GM12892 (cell line): ENCODE data around the gene WDFY1.
A peak's percentile ranks its signal among the peaks of the same experiment; 100 is the strongest.

Experiments used
- DNase-seq: peaks from one replicate; pipeline ENCODE4 v3.0.0; 2011; ENCODE audit not compliant: insufficient read length
- FAIRE-seq: peaks from 2 replicates; lab custom pipeline; 2011; peaks lifted over from hg19 to GRCh38; lab: Jason Lieb, UNC
- POLR2A ChIP-seq: IDR thresholded peaks from 2 replicates; pipeline ENCODE4 v1.6.1; 2011; ENCODE audit warnings: low read depth, low read length, control low read depth
- POLR2AphosphoS5 ChIP-seq: IDR thresholded peaks from 2 replicates; pipeline ENCODE4 v1.6.1; 2011; ENCODE audit warnings: low read depth, low read length, control low read depth
- TAF1 ChIP-seq: IDR thresholded peaks from 2 replicates; pipeline ENCODE4 v1.6.1; 2011; ENCODE audit warnings: low read depth, mild to moderate bottlenecking, control low read depth, low read length, borderline replicate concordance

Gene WDFY1

GRCh38 chr2:223900531-223900930 lies 44.6 kb downstream of the WDFY1 start:
- DNase-seq = no peak
- FAIRE-seq = no peak
- no peak for TF ChIP-seq TAF1
- no peak for TF ChIP-seq POLR2AphosphoS5
- TF ChIP-seq POLR2A = no peak

DNA sequence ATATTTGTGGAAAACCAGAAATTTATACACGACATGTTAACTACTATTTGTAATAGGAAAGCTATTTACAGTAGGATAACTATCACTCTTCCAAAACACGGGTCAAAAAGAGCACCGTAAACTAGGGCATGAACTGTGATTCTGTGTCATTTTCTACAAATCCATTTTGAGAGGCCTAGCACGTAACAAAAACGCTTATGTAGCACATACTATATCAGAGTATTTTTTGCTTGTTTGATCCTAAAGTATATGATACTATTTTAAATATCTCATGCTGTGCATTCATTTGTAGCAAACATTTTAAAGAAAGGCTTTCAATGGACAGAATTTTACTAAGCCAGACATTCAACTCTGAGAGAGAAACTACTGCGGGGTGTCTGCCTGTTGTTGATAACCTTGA lies 45.1 kb downstream of the WDFY1 start:
- no peak for TF ChIP-seq POLR2AphosphoS5
- TF ChIP-seq POLR2A = no peak
- TF ChIP-seq TAF1 = no peak
- DNase-seq (no peak), FAIRE-seq (peak; percentile 21)

DNA sequence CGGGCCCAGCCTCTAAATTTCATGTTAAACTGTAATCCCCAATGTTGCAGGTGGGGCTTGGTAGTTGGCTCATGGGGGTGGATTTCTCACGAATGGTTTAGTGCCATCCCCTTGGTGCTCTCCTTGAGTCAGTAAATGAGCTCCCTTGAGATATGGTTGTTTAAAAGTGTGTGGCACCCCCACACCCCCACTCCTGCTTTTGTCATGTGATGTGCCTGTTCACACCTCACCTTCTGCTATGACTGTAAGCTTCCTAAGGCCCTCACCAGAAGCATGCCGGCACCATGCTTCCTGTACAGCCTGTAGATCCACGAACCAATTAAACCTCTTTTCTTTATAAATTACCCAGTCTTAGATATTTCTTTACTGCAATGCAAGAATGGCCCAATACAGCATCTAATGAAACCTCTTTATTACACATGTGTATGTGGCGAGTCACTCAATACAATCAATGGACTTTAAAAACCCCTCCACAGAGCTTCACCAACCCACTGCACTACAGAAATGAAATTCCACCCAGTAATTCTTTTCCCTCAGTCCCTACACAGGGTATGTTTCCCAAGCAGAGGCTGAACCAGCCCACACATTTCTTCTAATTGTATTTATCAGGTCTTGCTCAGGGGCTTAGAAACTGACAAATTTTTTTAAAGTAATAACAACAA lies 47.3 kb downstream of the WDFY1 start:
- no peak for DNase-seq
- TF ChIP-seq POLR2A = no peak
- TF ChIP-seq POLR2AphosphoS5 = no peak
- no peak for TF ChIP-seq TAF1
- no peak for FAIRE-seq

- 0 out of 2 replicates have a peak, but pooled peaks have one; percentile 20 for TF ChIP-seq POLR2A
- TF ChIP-seq TAF1 = no peak
- TF ChIP-seq POLR2AphosphoS5 = peak; percentile 47; the same call in 1 of the 2 replicates
- FAIRE-seq (peak; percentile 50), DNase-seq (no peak)
These were observed 48.3 kb downstream of the WDFY1 start for GRCh38 chr2:223896833-223897311.

DNA sequence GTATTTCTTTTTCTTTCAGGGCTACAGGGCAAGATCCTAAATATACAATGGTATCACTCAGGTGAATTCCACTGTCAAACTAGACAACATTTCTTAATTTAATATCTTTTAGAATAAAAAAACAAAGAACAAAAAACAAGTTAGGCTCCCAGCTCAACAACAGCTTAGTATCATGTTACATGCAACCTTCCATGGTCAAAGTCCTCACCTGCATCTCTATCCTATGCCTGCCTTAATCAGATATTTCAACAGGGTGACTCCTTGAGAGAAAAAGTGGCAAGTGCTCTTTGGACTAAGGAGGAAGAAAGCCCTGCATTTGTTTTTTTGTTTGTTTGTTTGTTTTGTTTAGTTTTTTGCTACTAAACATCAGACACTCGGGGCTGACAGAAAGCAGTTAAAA lies 50.2 kb downstream of the WDFY1 start:
- no peak for DNase-seq
- FAIRE-seq = no peak
- TF ChIP-seq TAF1 = no peak
- TF ChIP-seq POLR2A = no peak
- TF ChIP-seq POLR2AphosphoS5 = no peak

DNA sequence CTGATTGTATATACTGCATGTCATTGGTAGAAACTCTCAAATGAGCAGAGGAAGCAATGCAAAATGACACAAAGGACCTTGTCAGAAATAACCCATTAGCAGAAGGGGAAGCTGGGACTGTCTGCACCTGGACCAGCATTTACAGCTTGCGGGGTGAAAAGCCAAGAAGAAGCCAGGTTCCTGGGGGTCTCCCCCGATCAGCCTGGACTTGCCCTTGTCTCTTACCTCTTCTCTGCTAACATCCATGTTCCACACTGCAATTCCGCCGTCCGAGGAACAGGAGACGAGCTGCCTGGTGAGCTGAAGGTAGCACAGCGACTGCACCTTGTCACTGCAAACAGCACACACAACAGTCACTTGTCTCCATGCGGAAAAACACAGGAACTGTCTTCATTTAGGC lies 51.1 kb downstream of the WDFY1 start:
- TF ChIP-seq POLR2AphosphoS5 = no peak
- DNase-seq (no peak), FAIRE-seq (no peak)

DNA sequence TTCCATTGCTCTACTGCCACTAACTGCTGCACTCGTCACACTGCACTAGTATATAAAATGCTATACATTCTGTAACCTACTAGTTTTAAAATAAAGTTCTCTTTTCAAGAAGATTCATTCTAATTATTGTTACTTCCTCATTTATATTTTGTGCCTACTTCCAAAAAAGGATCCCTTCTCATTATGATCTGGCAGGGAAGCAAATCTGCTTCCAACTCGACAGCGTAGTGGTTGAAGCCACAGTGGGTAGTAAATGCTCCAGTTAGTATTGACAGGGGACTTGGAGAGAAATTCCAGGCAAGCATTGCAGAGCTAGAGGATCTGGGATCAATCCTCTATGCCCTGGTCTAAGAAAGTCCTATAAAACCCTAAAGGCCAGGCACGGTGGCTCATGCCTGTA lies 54.4 kb downstream of the WDFY1 start:
- no peak for TF ChIP-seq POLR2AphosphoS5
- no peak for TF ChIP-seq POLR2A
- TF ChIP-seq TAF1 = no peak
- no peak for FAIRE-seq

GRCh38 chr2:223889229-223889628 lies 55.9 kb downstream of the WDFY1 start:
- DNase-seq (no peak), FAIRE-seq (no peak)
- TF ChIP-seq POLR2AphosphoS5 (no peak), TAF1 (no peak)

More for the DNA sequence above, 54.4 kb downstream of the WDFY1 start:
- DNase-seq = no peak

DNA sequence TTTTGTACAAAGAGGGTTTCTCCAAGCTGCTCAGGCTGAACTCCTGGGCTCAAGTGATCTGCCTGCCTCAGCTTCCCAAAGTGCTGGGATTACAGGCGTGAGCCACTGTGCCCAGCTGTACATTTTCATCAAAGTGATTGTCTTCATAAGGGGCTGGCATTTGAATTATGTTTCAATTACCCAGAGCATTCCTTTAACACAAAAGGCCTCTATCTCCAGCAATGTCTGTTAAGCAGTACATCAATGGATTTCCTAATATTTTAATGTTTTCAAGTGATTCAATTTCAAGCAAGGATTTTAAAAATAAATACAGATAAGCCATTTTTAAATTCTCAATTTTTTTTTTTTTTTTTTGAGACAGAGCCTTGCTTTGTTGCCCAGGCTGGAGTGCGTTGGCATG lies 56.9 kb downstream of the WDFY1 start:
- DNase-seq (no peak), FAIRE-seq (no peak)
- TF ChIP-seq TAF1 (no peak), POLR2A (no peak), POLR2AphosphoS5 (no peak)

DNA sequence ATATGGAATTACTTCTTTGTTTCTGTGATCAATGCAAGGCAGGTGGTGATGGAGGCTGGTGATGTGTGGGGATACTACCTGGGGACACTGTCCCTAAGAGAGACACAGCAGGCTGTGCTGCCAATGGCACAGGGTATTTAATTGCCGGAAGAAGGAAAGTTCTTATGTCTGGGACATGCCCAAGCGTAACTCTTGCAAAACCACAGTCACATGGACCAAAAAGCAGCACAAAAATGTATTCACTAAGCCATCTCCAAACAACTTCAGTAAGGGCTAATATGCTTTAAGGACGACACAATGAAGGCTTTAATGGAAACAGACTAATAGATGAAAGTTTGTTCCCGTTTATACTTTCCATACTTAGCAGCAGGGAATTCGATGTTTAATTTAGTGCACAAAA lies 58.0 kb downstream of the WDFY1 start:
- FAIRE-seq (no peak), DNase-seq (no peak)
- TF ChIP-seq POLR2A (no peak), TAF1 (no peak), POLR2AphosphoS5 (no peak)

DNA sequence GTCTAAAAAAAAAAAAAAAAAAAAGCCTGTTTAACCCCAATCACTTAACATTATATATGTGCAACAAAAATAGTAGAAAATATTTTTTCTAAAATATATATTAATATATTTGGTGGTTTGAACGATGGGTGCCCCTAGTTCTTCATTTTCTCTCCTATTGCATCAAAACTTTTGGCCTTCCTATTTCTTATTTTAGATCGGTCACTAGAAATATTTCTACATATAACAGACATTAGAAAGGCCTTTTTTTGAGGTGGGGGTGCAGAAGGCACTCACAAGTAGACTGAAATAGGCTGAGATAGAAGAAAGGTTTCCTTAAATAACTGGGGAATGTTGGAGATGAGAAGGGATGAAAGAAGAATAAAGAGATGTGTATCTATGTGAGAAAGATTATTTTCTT lies 58.4 kb downstream of the WDFY1 start:
- no peak for TF ChIP-seq POLR2A
- no peak for TF ChIP-seq POLR2AphosphoS5
- no peak for TF ChIP-seq TAF1
- no peak for DNase-seq
- no peak for FAIRE-seq

GRCh38 chr2:223884399-223884798 lies 60.7 kb downstream of the WDFY1 start:
- peak; percentile 86 for FAIRE-seq
- TF ChIP-seq POLR2A = no peak
- DNase-seq = no peak
